ENCODE measurements around the gene UGT1A9.

UGT1A9 gene

GRCh38 chr2:233801357-233802131 lies 129.8 kb downstream of the UGT1A9 start:
- DNase-seq = no peak

GRCh38 chr2:233802132-233802815 lies 130.6 kb downstream of the UGT1A9 start:
- no peak for DNase-seq

- DNase-seq = no peak
Measured at GRCh38 chr2:233803292-233803911, 131.7 kb downstream of the UGT1A9 start.

GRCh38 chr2:233803994-233804393 lies 132.3 kb downstream of the UGT1A9 start:
- no peak for DNase-seq

GRCh38 chr2:233807215-233807865 lies 135.6 kb downstream of the UGT1A9 start:
- no peak for DNase-seq

- no peak for DNase-seq
Measured at GRCh38 chr2:233807966-233808935, 136.6 kb downstream of the UGT1A9 start.

- DNase-seq = no peak
Measured at GRCh38 chr2:233810385-233810784, 138.7 kb downstream of the UGT1A9 start.

- DNase-seq = no peak
Measured at GRCh38 chr2:233811087-233811486, 139.4 kb downstream of the UGT1A9 start.

- DNase-seq = no peak
Measured at GRCh38 chr2:233811732-233812131, 140.0 kb downstream of the UGT1A9 start.

- DNase-seq = no peak
Measured at GRCh38 chr2:233813236-233814055, 141.7 kb downstream of the UGT1A9 start.

- no peak for DNase-seq
Measured at GRCh38 chr2:233814056-233814835, 142.5 kb downstream of the UGT1A9 start.

GRCh38 chr2:233815861-233816260 lies 144.2 kb downstream of the UGT1A9 start:
- DNase-seq = no peak

- no peak for DNase-seq
Measured at GRCh38 chr2:233816334-233816733, 144.6 kb downstream of the UGT1A9 start.

- no peak for DNase-seq
Measured at GRCh38 chr2:233816771-233817170, 145.1 kb downstream of the UGT1A9 start.

GRCh38 chr2:233817361-233817911 lies 145.7 kb downstream of the UGT1A9 start:
- DNase-seq = no peak

- no peak for DNase-seq
Measured at GRCh38 chr2:233817995-233818638, 146.4 kb downstream of the UGT1A9 start.

- DNase-seq = no peak
Measured at GRCh38 chr2:233818639-233819621, 147.2 kb downstream of the UGT1A9 start.

Measured in NCI-H774 (cell line).